ENCODE results near the gene KRTAP9-6.

GRCh38 chr17:41308918-41309359 is 43.8 kb downstream of the KRTAP9-6 start, which contains the start of gene KRTAP16-1:
- TF ChIP-seq CTCF (IDR thresholded peaks at IDR 0.05; ENCODE audit: insufficient read depth, low read length, poor library complexity, severe bottlenecking) (no peak), EZH2phosphoT487 (conservative IDR thresholded peaks at IDR 0.05; ENCODE audit: low read length) (no peak)
